SJSA1 (cell line): ENCODE measurements around the gene KLF4. TPM values are rescaled to one million over a fixed set of nuclear protein-coding genes. Genes with fewer than 3 reads are reported as not detected.

Source experiments
- DNase-seq, 2 experiments: peaks; one replicate each; pipeline ENCODE4 v3.0.0-alpha.2; 2015 to 2020; ENCODE audit warnings: low spot score in 2 of 2, low read depth in 1 of 2
- H3K27ac ChIP-seq: fragments of 250-450 bp; sonication (Bioruptor Pico); 2 replicates; pipeline ENCODE4 v1.5.1; 2020; ENCODE audit warnings: mild to moderate bottlenecking, moderate library complexity
- H3K27me3 ChIP-seq: fragments of 250-450 bp; sonication (Bioruptor Pico); replicated peaks from 2 replicates; pipeline ENCODE4 v1.5.1; 2020; ENCODE audit warnings: mild to moderate bottlenecking, moderate library complexity
- H3K36me3 ChIP-seq: fragments of 250-450 bp; sonication (Bioruptor Pico); 2 replicates; pipeline ENCODE4 v1.5.1; 2020; ENCODE audit warnings: mild to moderate bottlenecking
- H3K4me1 ChIP-seq: fragments of 250-450 bp; sonication (Bioruptor Pico); replicated peaks from 2 replicates; pipeline ENCODE4 v1.6.1; 2021; ENCODE audit warnings: mild to moderate bottlenecking
- H3K4me3 ChIP-seq: fragments of 250-450 bp; sonication (Bioruptor Pico); 2 replicates; pipeline ENCODE4 v1.5.1; 2020; ENCODE audit warnings: mild to moderate bottlenecking
- H3K9me3 ChIP-seq: fragments of 250-450 bp; sonication (Bioruptor Pico); replicated peaks from 2 replicates; pipeline ENCODE4 v1.5.1; 2020; ENCODE audit warnings: mild to moderate bottlenecking
- total RNA-seq: library from RNA; depleted of rRNA; stranded (reverse); fragments of >200 nt; shearing (Covaris generic); gene quantifications from 2 replicates; pipeline ENCODE4 v1.2.3, GENCODE V29; 2014

The KLF4 gene
- total RNA-seq, 1 experiment from 2014 or later = 1.00 TPM

DNA sequence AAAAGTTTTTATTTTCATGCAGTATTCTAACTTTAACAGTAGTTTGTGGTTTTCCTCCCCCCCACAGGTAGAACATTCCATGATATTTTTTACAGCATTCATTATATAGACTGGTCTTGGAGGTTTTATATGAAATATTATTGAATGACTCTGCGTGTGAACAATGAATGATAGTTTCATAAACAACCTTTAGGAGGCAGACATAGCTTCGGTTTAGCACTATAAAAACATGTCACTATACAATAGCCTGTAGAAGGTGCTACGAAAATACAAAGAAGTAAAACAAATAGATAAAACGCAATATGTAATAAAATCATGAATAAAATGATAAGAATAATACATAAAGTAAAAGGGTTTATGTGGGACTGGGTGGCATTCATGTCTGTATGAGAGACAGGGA is 8.5 kb downstream of the KLF4 start:
- Histone ChIP-seq H3K36me3 (no peaks in the 10 kb centered on the region), H3K4me3 (no peak overlapping the region), H3K27me3 (no peaks in the 10 kb centered on the region), H3K4me1 (0 out of 2 replicates have a peak, but pooled peaks cover 4% of the 10 kb centered on the region), H3K27ac (peak overlapping the region; percentile 33; the same call in 1 of the 2 replicates), H3K9me3 (no peaks in the 10 kb centered on the region)
- no peak for DNase-seq

DNA sequence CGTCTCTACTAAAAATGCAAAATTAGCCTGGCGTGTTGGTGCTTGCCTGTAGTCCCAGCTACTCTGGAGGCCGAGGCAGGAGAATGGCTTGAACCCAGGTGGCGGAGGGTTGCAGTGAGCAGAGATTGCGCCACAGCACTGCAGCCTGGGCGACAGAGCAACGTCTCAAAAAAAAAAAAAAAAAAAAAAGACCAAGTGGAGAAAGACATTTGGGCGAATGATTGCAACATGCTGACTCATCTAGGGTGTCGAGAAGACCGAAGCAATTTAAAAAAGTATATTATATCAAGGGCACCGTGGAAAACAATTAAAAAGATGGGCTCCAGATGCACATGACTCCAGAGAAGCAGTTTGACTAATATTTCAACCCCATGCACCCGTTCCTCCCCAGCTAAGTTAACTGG is 9.2 kb downstream of the KLF4 start:
- H3K4me3 ChIP-seq = no peak overlapping the region
- H3K9me3 ChIP-seq = no peaks in the 10 kb centered on the region
- H3K27ac ChIP-seq = peak overlapping the region; percentile 33; the same call in 1 of the 2 replicates
- no peaks in the 10 kb centered on the region for H3K27me3 ChIP-seq
- DNase-seq = peak in 1 of 2 experiments; percentile 27
- no peaks in the 10 kb centered on the region for H3K36me3 ChIP-seq
- 0 out of 2 replicates have a peak, but pooled peaks cover 4% of the 10 kb centered on the region for H3K4me1 ChIP-seq

DNA sequence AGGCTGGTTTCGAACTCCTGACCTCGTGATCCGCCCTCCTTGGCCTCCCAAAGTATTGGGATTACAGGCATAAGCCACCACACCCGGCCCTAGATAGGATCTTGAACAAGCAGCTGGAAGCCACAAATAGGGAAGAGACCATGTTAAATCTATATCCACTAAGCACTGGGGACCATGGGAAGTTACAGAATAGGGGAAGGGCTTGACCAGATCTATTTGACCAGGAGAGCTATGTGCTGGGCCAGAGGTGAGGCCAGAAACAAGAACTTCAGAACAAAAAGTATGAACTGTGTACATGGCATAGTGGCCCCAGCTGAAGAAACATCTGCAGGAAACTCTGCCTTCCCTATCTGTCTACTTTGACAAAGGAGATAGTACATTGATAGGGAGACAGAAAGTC is 10.8 kb downstream of the KLF4 start:
- Histone ChIP-seq H3K27me3 (no peaks in the 10 kb centered on the region), H3K9me3 (no peaks in the 10 kb centered on the region), H3K27ac (no peak overlapping the region), H3K4me3 (no peak overlapping the region), H3K4me1 (0 out of 2 replicates have a peak, but pooled peaks cover 4% of the 10 kb centered on the region), H3K36me3 (no peaks in the 10 kb centered on the region)
- DNase-seq = no peak

DNA sequence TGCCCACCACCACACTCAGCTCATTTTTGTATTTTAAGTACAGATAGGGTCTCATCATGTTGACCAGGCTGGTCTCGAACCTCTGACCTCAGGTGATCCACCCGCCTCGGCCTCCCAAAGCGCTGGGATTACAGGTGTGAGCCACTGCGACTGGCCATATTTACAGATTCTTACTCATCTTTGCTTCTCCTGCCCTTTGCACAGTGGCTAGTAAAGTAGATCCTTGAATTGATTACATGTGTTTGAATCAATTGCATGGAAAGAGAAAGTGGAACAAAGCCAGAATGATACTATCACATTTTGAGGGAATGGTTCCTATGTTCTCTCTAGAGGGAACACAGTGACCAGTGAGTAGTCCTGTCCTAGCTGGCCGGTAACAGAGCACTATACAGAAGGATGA is 15.4 kb downstream of the KLF4 start:
- no peaks in the 10 kb centered on the region for H3K36me3 ChIP-seq
- no peak overlapping the region for H3K27ac ChIP-seq
- no peaks in the 10 kb centered on the region for H3K9me3 ChIP-seq
- no peak for DNase-seq
- peaks cover 9% of the 10 kb centered on the region for H3K4me1 ChIP-seq
- no peaks in the 10 kb centered on the region for H3K27me3 ChIP-seq
- no peak overlapping the region for H3K4me3 ChIP-seq

DNA sequence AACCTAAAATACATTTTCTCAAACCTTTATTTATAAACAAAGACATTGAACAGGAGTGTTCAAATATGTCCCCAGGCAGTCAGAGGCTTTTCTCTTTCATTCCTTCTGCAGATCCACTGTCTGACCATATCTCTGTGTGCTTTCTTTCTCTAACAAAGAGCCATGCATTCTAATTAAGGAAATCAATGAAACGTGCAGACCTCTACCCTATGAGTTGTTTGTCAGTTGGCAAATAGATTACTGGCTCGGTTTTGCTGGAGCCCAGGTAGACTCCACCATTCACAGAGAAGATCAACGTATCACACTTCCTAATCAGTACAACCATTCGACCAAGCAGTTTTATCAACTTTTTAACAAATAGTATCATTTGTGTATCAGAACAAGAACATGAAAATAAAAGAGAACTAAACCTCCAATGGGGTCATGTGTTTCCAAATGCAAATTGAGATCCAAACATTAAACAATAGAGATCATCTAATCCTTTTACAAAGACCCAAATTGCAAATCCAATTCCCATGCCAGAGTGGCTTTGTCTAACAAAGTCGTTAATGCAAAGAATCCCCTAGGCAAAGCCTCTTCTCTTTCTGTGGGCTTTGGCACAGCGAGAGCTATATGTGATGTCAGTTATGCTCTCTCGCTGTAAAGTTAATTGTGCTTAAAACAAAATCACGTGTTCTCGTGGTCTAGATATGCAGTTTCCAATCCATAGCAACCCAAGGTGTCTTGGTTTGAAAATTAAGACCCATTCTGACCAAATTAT is 16.8 kb downstream of the KLF4 start:
- Histone ChIP-seq H3K27me3 (no peaks in the 10 kb centered on the region), H3K27ac (no peak overlapping the region), H3K36me3 (no peaks in the 10 kb centered on the region), H3K4me1 (peaks cover 9% of the 10 kb centered on the region), H3K9me3 (no peaks in the 10 kb centered on the region), H3K4me3 (no peak overlapping the region)
- no peak for DNase-seq

DNA sequence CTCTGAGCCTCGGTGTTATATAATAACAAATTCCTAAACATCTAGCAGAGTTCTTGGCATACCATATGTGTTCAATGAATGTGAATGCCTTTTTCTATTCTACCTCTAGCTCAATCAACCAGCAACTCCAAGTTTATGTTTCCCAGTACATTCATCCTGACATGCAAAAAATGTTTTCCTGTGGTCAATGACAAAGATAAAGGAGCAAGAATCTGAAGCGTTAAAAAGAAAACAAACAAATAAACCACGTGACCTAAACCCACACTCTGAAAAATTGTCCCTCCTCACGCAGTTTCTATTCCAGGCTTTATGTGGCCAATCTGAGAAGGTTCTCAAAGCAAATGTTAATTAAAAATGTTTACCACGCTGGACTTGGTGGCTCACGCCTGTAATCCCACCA is 18.0 kb downstream of the KLF4 start:
- H3K27me3 ChIP-seq = no peaks in the 10 kb centered on the region
- peak in 1 of 2 experiments; percentile 71 for DNase-seq
- H3K36me3 ChIP-seq = no peaks in the 10 kb centered on the region
- no peak overlapping the region for H3K4me3 ChIP-seq
- peak overlapping the region; percentile 58 for H3K27ac ChIP-seq
- H3K9me3 ChIP-seq = no peaks in the 10 kb centered on the region
- peaks cover 9% of the 10 kb centered on the region for H3K4me1 ChIP-seq

DNA sequence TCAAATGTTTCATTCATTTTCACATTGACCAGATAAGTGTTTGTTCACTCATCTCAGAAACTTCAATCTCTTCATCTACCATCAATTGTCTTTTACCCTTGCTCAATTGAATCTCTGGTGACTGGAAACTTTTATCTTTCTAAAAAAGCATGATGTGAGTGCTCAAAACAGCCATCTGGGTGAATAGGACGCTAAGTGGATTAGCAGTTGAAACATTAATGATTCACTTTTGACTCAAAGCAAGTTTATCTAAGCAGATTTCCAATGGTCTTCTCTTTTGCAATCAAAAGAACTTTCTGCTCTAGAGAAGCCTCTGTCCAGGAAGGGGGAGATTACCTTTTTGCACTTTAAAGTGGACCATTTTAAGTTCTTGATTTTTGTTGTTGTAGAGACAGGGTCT is 22.2 kb downstream of the KLF4 start:
- peaks cover 14% of the 10 kb centered on the region for H3K4me1 ChIP-seq
- no peaks in the 10 kb centered on the region for H3K27me3 ChIP-seq
- H3K4me3 ChIP-seq = no peak overlapping the region
- DNase-seq = no peak
- H3K27ac ChIP-seq = no peak overlapping the region
- no peaks in the 10 kb centered on the region for H3K36me3 ChIP-seq
- H3K9me3 ChIP-seq = no peaks in the 10 kb centered on the region

DNA sequence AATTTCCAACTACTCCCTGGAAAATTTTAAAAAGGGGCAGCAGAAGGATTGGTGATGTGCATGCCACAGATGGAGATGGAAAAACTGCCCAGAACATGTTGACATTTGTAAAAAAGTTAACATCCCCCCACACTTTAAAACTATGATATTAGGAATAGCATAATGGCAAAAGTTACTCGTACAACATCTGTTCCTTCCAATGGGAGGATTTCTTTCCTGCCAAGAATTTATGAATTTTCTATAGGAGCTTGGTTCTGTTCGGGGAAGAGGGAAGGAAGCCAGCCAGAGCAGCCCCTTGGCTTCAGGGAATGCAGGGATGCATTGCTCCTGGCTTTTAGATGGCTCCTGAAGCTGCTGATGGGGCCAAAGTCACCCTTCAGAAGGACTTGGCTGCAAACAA is 22.7 kb downstream of the KLF4 start:
- H3K27ac ChIP-seq = no peak overlapping the region
- H3K36me3 ChIP-seq = no peaks in the 10 kb centered on the region
- no peaks in the 10 kb centered on the region for H3K9me3 ChIP-seq
- DNase-seq = no peak
- H3K4me3 ChIP-seq = no peak overlapping the region
- H3K4me1 ChIP-seq = peaks cover 13% of the 10 kb centered on the region
- H3K27me3 ChIP-seq = no peaks in the 10 kb centered on the region

DNA sequence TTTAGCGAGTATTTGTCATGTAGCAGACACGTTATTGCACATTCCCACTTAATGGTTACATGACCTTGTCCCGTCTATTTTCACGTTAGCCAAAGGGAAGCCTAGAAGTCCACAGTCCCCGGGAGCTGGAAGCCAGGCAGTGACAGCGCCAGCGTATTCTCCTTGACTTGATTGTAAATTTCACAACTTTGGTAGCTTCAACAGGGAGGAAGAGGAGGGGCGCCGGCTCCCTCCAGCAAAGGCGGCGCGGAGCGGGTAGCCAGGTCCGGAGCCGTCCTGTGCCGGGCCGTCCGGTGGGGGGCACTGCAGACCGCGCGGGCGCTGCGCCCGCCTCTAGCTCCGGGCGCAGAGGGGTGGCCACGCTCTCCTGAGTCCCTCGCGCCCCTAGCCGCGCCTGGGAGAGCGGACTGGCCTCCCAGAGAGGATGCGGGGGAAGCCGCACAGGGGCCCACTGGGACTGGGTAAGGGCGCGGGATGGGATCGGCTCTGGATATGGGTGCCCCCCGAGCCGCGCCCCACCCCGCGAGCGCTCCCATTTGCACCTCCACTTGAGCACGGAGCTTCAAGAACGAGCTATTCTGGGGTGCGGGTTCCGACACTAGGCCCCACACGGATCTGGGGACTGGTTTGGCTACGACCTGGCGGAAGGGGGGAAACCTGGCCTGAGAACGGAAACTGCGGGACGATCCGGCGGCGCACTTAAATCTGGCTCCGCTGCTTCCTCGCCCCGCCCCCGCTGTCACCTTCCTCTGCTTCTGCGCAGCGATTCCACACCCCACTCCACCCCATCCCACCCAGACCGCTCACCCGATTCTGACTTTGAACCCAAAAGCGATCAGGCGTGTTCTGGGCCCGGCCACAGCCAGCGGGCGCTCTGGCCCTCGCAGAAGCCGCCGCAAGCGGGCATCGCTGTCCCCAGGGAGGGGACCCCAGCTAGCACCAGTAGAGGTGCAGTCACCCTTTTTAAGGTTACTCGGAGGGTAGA is 23.8 kb downstream of the KLF4 start:
- Histone ChIP-seq H3K9me3 (no peaks in the 10 kb centered on the region), H3K4me3 (no peak overlapping the region), H3K27me3 (no peaks in the 10 kb centered on the region), H3K4me1 (peaks cover 7% of the 10 kb centered on the region; the same call in 1 of the 2 replicates), H3K27ac (no peak overlapping the region), H3K36me3 (no peaks in the 10 kb centered on the region)
- DNase-seq = no peak

DNA sequence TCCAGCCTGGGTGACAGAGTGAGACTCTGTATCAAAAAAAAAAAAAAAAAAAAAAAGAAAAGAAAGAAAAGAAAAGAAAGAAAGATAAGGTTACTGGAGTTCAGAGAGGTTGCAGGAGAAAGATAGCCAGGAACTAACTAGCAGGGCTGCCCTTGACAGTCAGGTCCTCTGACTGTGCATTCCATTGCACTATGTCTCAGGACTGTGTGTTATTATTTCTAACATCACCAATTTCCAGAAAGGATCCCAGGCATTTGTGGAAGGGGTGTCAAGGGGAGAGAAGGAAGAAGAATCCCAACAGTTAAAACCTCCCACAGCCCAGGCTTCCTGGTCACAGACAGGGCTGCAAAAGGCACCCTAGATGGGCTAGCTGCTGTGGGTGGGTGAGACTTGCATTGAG is 25.1 kb downstream of the KLF4 start:
- Histone ChIP-seq H3K4me3 (no peak overlapping the region), H3K4me1 (peaks cover 7% of the 10 kb centered on the region; the same call in 1 of the 2 replicates), H3K27ac (no peak overlapping the region), H3K27me3 (no peaks in the 10 kb centered on the region), H3K9me3 (no peaks in the 10 kb centered on the region), H3K36me3 (no peaks in the 10 kb centered on the region)
- no peak for DNase-seq

DNA sequence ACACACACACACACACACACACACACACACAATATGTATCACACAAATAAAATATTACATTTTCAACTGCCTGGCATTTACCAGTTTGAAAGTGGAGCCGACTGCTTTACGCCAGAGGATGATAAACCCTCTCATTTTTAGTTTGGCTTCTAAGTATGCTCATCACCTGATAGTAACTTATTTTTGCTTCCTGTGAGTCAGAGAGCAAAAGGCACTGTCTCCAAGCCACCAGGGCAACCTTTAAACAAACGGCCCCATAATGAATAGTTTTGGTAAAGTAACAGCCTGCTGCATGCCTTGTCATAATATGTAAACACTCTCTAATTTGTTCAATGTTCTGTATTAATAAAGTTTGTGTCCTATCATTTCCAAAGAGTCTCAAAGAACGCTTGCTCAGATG is 26.9 kb downstream of the KLF4 start:
- Histone ChIP-seq H3K4me1 (peaks cover 7% of the 10 kb centered on the region; the same call in 1 of the 2 replicates), H3K36me3 (no peaks in the 10 kb centered on the region), H3K9me3 (no peaks in the 10 kb centered on the region), H3K4me3 (no peak overlapping the region), H3K27ac (no peak overlapping the region), H3K27me3 (no peaks in the 10 kb centered on the region)
- DNase-seq = peak in 1 of 2 experiments; percentile 20

DNA sequence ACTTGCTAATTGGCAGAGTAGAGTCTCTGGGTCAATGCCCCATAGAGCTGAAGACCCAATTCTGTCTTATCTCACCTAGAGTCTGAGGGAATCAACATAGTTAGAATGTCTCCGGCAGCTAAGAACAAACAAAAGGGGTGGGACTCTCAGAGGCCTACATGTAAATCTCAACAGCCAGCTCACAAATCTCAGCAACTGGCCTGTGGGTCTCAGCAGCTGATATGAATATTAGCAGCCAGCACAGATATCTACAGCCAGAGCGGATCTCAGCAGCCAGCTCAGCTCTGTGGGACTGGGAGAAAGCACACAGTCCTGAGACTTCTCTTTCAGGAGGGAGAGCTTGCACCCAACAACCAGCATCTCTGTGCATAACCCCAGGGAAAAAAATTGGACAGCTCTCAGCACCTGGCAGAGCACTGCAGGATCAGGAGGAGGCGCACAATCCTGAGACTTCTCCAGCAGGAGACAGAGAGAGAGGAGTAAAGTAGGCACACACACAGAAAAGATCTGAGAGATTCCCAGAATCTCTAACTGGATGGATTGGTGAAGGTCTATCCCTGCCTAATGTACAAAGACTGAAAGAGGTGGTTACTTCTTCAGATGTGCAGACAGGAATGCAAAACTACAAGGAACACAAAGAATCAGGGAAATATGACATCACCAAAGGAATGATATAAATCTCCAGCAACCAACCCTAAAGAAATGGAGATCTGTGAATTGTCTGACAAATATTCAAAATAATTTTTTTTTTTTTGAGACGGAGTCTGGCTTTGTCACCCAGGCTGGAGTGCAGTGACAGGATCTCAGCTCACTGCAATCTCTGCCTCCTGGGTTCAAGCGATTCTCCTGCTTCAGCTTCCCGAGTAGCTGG is 29.2 kb downstream of the KLF4 start:
- H3K27me3 ChIP-seq = no peaks in the 10 kb centered on the region
- H3K9me3 ChIP-seq = no peaks in the 10 kb centered on the region

DNA sequence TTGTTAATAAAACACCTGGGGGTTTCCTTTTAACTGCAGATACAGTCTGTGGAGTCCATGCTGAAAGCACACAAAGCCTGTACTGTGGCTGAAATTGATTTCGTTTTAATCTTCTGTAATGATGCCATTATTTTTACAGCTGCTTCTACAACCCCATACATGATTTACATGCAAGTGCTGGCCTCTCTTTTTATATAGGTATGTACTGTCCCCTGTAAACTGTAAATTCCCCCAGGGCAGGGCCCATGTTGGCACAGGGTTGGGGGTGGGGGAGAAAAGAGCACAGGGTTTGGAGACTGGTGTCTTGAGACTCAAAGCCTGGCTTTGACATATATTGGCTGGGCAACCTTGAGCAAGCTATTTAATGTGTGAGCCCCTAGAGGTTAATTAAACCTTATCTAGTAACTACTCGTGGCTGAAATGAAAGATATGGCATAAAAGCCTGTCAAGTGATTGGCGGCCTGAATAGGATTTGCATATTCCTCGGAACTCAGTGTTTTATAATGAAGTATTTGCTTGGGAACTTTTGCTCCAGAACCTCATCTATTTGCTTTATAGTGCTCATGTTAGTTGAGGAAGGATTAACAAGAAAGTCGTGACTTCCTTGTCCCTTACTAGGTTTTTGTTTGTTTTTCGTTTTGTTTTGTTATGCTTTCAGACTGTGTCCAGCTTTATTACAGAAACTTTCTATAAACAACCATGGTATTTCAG is 34.0 kb downstream of the KLF4 start:
- H3K27ac ChIP-seq = no peak overlapping the region
- no peak for DNase-seq
- no peaks in the 10 kb centered on the region for H3K4me1 ChIP-seq
- no peaks in the 10 kb centered on the region for H3K9me3 ChIP-seq
- no peaks in the 10 kb centered on the region for H3K36me3 ChIP-seq
- H3K27me3 ChIP-seq = no peaks in the 10 kb centered on the region
- H3K4me3 ChIP-seq = no peak overlapping the region

More for the DNA sequence above, 29.2 kb downstream of the KLF4 start:
- Histone ChIP-seq H3K36me3 (no peaks in the 10 kb centered on the region), H3K4me3 (no peak overlapping the region), H3K27ac (no peak overlapping the region), H3K4me1 (peaks cover 7% of the 10 kb centered on the region; the same call in 1 of the 2 replicates)
- no peak for DNase-seq
